Neuronal stem cell (in vitro differentiated cells): ENCODE results near the gene PLCE1.

ENCODE experiments used
- DNase-seq: peaks from one replicate; pipeline ENCODE4 v3.0.0-alpha.2; 2013; ENCODE audit warnings: low spot score
- H2AFZ ChIP-seq: one replicate; pipeline ENCODE4 v1.6.1; 2013; ENCODE audit warnings: mild to moderate bottlenecking, low read length, inconsistent platforms
- H2AK5ac ChIP-seq: 2 replicates; pipeline ENCODE4 v1.6.1; 2013; ENCODE audit warnings: low read depth, mild to moderate bottlenecking, inconsistent platforms, low read length, moderate library complexity, mixed read lengths
- H2BK120ac ChIP-seq: 2 replicates; pipeline ENCODE4 v1.6.1; 2013; ENCODE audit warnings: low read depth, mild to moderate bottlenecking, inconsistent platforms, low read length, moderate library complexity, mixed read lengths
- H2BK12ac ChIP-seq: one replicate; pipeline ENCODE4 v1.6.1; 2013; ENCODE audit warnings: low read length, inconsistent platforms
- H2BK15ac ChIP-seq: 2 replicates; pipeline ENCODE4 v1.6.1; 2013; ENCODE audit warnings: mild to moderate bottlenecking, low read length, inconsistent platforms, mixed read lengths
- H2BK5ac ChIP-seq: one replicate; pipeline ENCODE4 v1.6.1; 2013; ENCODE audit warnings: inconsistent platforms, mild to moderate bottlenecking, low read length, moderate library complexity
- H3K14ac ChIP-seq: one replicate; pipeline ENCODE4 v1.6.1; 2013; ENCODE audit warnings: low read length, inconsistent platforms
- H3K18ac ChIP-seq: 2 replicates; pipeline ENCODE4 v1.6.1; 2013; ENCODE audit warnings: low read length, inconsistent platforms
- H3K23ac ChIP-seq: 2 replicates; pipeline ENCODE4 v1.6.1; 2013; ENCODE audit warnings: low read depth, mild to moderate bottlenecking, mixed read lengths, low read length, inconsistent platforms; ENCODE audit not compliant: poor library complexity
- H3K27ac ChIP-seq: replicated peaks from 3 replicates; pipeline ENCODE4 v1.5.1; 2013; ENCODE audit warnings: low read length, inconsistent platforms
- H3K27me3 ChIP-seq, 3 experiments: 2 replicates each; pipeline ENCODE4 v1.6.1; 2013; ENCODE audit warnings: low read length in 3 of 3, mild to moderate bottlenecking in 2 of 3, inconsistent platforms in 1 of 3, low read depth in 1 of 3, mixed read lengths in 1 of 3, moderate library complexity in 1 of 3; ENCODE audit not compliant: control insufficient read depth in 3 of 3, insufficient read depth in 3 of 3
- H3K36me3 ChIP-seq, 2 donors: replicated peaks in 1 of 2; 2 replicates each; pipeline ENCODE4 v1.6.1; 2013; ENCODE audit warnings: low read length in 2 of 2; ENCODE audit not compliant: control insufficient read depth in 2 of 2, insufficient read depth in 2 of 2
- H3K4ac ChIP-seq: 2 replicates; pipeline ENCODE4 v1.6.1; 2013; ENCODE audit warnings: inconsistent platforms, mild to moderate bottlenecking, low read length, moderate library complexity
- H3K4me1 ChIP-seq, 2 donors: 1 replicate in 1 of 2; 2 replicates in 1 of 2; pipeline ENCODE4 v1.6.1; 2013; ENCODE audit warnings: low read length in 2 of 2, low read depth in 1 of 2; ENCODE audit not compliant: control insufficient read depth in 2 of 2, insufficient read depth in 1 of 2
- H3K4me2 ChIP-seq: one replicate; pipeline ENCODE4 v1.6.1; 2013; ENCODE audit warnings: mild to moderate bottlenecking, low read length, inconsistent platforms; ENCODE audit not compliant: insufficient read depth, poor library complexity, severe bottlenecking
- H3K4me3 ChIP-seq, 2 donors: 2 replicates each; pipeline ENCODE4 v1.5.1; 2013; ENCODE audit warnings: low read length in 2 of 2, mild to moderate bottlenecking in 2 of 2, inconsistent platforms in 1 of 2, moderate library complexity in 1 of 2
- H3K79me1 ChIP-seq: one replicate; pipeline ENCODE4 v1.6.1; 2013; ENCODE audit warnings: low read depth, mild to moderate bottlenecking, inconsistent platforms, low read length, moderate library complexity
- H3K9ac ChIP-seq: one replicate; pipeline ENCODE4 v1.6.1; 2013; ENCODE audit warnings: mild to moderate bottlenecking, low read depth, low read length, inconsistent platforms; ENCODE audit not compliant: poor library complexity
- H3K9me3 ChIP-seq, 2 donors: replicated peaks in 1 of 2; 2 replicates each; pipeline versions ENCODE3 to v1.6.1; 2013; ENCODE audit warnings: low read length in 2 of 2, mild to moderate bottlenecking in 2 of 2, inconsistent platforms in 1 of 2, low read depth in 1 of 2, mixed read lengths in 1 of 2, moderate library complexity in 1 of 2; ENCODE audit not compliant: control insufficient read depth in 2 of 2, insufficient read depth in 1 of 2
- H4K8ac ChIP-seq: one replicate; pipeline ENCODE4 v1.6.1; 2013; ENCODE audit warnings: low read depth, mild to moderate bottlenecking, inconsistent platforms, low read length, moderate library complexity
- H4K91ac ChIP-seq: one replicate; pipeline ENCODE4 v1.6.1; 2013; ENCODE audit warnings: low read length, low read depth, mild to moderate bottlenecking, inconsistent platforms; ENCODE audit not compliant: poor library complexity
- WGBS, 2 donors: extraction: QIAGEN DNeasy Blood & Tissue Kit; methylation state at CpG; one replicate each; pipeline ENCODE4 v1.1.7; 2013; ENCODE audit warnings: missing lambda C conversion rate in 2 of 2, mixed read lengths in 1 of 2; ENCODE audit not compliant: insufficient read length in 2 of 2, insufficient replicate concordance in 1 of 2; ENCODE audit errors: extremely low coverage in 2 of 2; 5-methylcytosine and 5-hydroxymethylcytosine counted together

PLCE1 gene

DNA sequence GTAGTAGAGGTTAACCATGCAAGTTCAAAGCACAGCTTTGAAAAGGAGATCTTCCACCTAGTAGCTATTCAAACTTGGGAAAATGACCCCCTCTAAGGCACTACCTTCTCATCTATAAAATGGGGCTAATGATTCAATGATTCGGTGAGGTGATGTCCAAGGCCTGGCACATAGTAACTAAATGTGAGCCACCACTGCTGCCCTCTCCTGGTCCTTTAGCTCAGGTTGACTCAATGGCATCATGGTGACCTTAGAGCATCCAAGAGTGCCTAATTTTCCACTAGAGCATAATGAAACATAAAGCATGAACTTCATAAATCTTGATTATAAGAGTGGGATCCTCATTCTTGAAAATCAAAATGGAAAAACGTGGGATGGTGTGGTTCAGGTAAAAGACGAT, 16.3 kb upstream of the PLCE1 start:
- no CpG with 5 or more reads among the region's 3 CpGs for WGBS, 2 donors

DNA sequence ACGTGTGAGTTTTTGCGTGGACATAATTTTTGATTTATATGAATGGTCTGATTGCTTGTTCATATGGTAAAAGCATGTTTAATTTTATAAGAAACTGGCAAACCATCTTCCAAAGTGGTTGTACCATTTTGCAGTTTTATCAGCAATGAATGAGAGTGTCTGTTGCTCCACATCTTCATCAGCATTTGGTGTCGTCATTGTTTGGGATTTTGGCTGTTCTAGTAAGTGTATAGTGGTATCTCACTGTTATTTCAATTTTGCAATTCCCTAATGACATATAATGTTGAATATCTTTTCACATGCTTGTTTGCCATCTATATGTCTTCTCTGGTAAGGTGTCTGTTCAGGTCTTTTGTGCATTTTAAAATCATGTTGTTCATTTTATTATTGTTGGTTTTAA, 13.2 kb upstream of the PLCE1 start:
- H2BK12ac ChIP-seq: no peak overlapping the region
- no peak overlapping the region for H3K4me3 ChIP-seq
- H2AK5ac ChIP-seq: no peak overlapping the region
- no peak overlapping the region for H3K14ac ChIP-seq
- H2AFZ ChIP-seq: no peak overlapping the region
- no peak overlapping the region for H2BK5ac ChIP-seq
- H2BK120ac ChIP-seq: no peak overlapping the region
- H3K27ac ChIP-seq: no peak overlapping the region
- H3K9ac ChIP-seq: no peak overlapping the region
- no peaks in the 10 kb centered on the region for H3K79me1 ChIP-seq
- no peaks in the 10 kb centered on the region for H3K27me3 ChIP-seq
- no peak for DNase-seq
- no peak overlapping the region for H3K18ac ChIP-seq
- no peak overlapping the region for H3K23ac ChIP-seq
- no peaks in the 10 kb centered on the region for H3K4me1 ChIP-seq
- no peak overlapping the region for H2BK15ac ChIP-seq
- no peak overlapping the region for H4K8ac ChIP-seq
- no peak overlapping the region for H3K4ac ChIP-seq
- no peaks in the 10 kb centered on the region for H3K36me3 ChIP-seq
- H4K91ac ChIP-seq: no peak overlapping the region
- no CpG with 5 or more reads among the region's 3 CpGs for WGBS, 2 donors
- no peaks in the 10 kb centered on the region for H3K9me3 ChIP-seq
- H3K4me2 ChIP-seq: no peak overlapping the region

More for the DNA sequence above, 16.3 kb upstream of the PLCE1 start:
- Histone ChIP-seq H3K18ac (no peak overlapping the region), H3K36me3 (no peaks in the 10 kb centered on the region), H3K27ac (no peak overlapping the region), H3K79me1 (no peaks in the 10 kb centered on the region), H2BK12ac (no peak overlapping the region), H2BK5ac (no peak overlapping the region), H3K4me3 (no peak overlapping the region), H2AFZ (no peak overlapping the region), H3K4me2 (no peak overlapping the region), H3K27me3 (no peaks in the 10 kb centered on the region), H3K4me1 (no peaks in the 10 kb centered on the region), H3K9ac (no peak overlapping the region), H3K14ac (no peak overlapping the region), H4K91ac (no peak overlapping the region), H2BK15ac (no peak overlapping the region), H4K8ac (no peak overlapping the region), H2AK5ac (no peak overlapping the region), H3K9me3 (no peaks in the 10 kb centered on the region), H2BK120ac (no peak overlapping the region), H3K4ac (no peak overlapping the region), H3K23ac (no peak overlapping the region)
- no peak for DNase-seq

DNA sequence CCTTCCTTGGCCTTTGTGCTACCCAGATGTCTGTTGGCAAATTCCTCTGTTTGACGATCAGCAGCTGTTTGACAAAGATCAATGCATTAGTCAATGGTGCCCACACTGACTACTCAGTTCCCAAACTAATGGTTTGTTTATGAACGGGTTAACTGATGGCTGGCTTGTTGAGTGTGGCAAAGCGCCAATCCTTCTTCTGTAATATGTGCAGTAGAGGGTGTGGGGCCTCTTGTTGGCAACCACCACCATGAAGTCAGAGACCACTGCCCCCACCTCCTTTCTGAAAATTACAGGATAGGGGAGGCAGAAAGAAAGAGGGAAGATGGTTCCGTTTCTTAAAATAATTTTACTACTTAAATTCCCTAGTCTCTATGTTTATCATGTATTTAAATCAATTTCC, 2.6 kb upstream of the PLCE1 start:
- H3K14ac ChIP-seq: no peak overlapping the region
- no peak overlapping the region for H2BK120ac ChIP-seq
- H4K8ac ChIP-seq: no peak overlapping the region
- no peak overlapping the region for H3K9ac ChIP-seq
- no peaks in the 10 kb centered on the region for H3K9me3 ChIP-seq
- H2BK5ac ChIP-seq: no peak overlapping the region
- H3K4ac ChIP-seq: no peak overlapping the region
- peaks cover 6 to 14% of the 10 kb centered on the region in 2 donors for H3K4me1 ChIP-seq
- no peaks in the 10 kb centered on the region for H3K36me3 ChIP-seq
- H3K23ac ChIP-seq: no peak overlapping the region
- H3K4me2 ChIP-seq: no peak overlapping the region
- H3K4me3 ChIP-seq: no peak overlapping the region
- DNase-seq: no peak
- peaks cover 2 to 26% (median 14%) of the 10 kb centered on the region in 3 experiments for H3K27me3 ChIP-seq
- peak overlapping the region; percentile 34 for H3K27ac ChIP-seq
- H2AK5ac ChIP-seq: no peak overlapping the region
- no peak overlapping the region for H2BK15ac ChIP-seq
- H4K91ac ChIP-seq: no peak overlapping the region
- peak overlapping the region; percentile 69 for H2AFZ ChIP-seq
- WGBS, 2 donors: no CpG with 5 or more reads among the region's 4 CpGs
- H2BK12ac ChIP-seq: no peak overlapping the region
- no peaks in the 10 kb centered on the region for H3K79me1 ChIP-seq
- H3K18ac ChIP-seq: no peak overlapping the region

DNA sequence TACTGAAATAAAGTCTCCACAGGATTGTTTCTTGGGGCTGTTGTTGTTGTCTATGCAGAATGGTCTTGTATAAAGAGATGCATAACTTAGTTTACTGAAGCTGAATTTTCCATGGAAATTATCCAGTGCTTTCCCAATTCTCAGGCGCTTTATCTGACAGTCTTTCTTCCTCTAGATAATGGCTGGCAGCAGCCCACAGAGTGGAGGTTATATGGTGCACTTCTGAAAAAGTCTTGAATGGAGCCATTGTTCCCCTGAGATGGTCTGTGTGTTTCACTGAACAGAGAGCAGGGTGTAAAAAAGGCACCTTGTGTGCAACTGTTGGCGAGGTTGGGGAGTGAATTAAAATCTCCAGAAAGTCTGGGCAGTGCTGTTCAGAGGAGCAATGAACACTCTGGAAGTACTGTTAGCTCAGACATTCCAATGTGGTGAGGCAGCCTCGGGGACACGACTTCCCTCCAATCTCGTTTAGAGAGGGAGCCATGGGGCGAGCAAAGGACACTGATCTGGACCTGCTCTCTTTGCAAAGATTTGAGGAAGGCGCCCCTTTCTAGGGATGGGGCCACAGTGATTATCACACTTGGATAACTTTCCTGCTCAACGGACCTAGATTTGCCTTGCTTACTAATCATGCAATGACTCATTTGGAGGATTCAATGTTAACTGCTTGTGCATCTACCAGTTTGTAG, 2.0 kb upstream of the PLCE1 start:
- Histone ChIP-seq H3K4ac (no peak overlapping the region), H2AK5ac (no peak overlapping the region), H4K8ac (no peak overlapping the region), H3K9me3 (no peaks in the 10 kb centered on the region), H3K18ac (no peak overlapping the region), H2BK12ac (no peak overlapping the region), H3K4me3 (no peak overlapping the region), H2BK120ac (no peak overlapping the region), H4K91ac (no peak overlapping the region), H3K36me3 (no peaks in the 10 kb centered on the region), H3K27ac (peak overlapping the region; percentile 55), H3K79me1 (no peaks in the 10 kb centered on the region), H2BK5ac (no peak overlapping the region), H3K23ac (no peak overlapping the region), H2BK15ac (no peak overlapping the region), H3K14ac (no peak overlapping the region), H3K4me1 (peaks cover 6 to 14% of the 10 kb centered on the region in 2 donors), H3K4me2 (no peak overlapping the region), H2AFZ (peak overlapping the region; percentile 69), H3K27me3 (peaks cover 2 to 26% (median 16%) of the 10 kb centered on the region in 3 experiments), H3K9ac (no peak overlapping the region)
- peak; percentile 39 for DNase-seq
- WGBS, 2 donors: no CpG with 5 or more reads among the region's 8 CpGs
